ENCODE results near the gene MSTO1.
"Not testable (repeated sequence)": the region's sequence is repeated elsewhere in the genome, so short reads cannot be mapped to it uniquely, and the experiment has no call there.

Gene MSTO1

GRCh38 chr1:155609515-155610256, at the start of gene MSTO1:
TSS of gene MSTO1 (plus strand) at chr1:155610218. CDS start at chr1:155610249, 31 bp downstream.
- DNase-seq (ENCODE audit: low read depth): peak; percentile 97

GRCh38 chr1:155561779-155562580, 48.0 kb upstream of the MSTO1 start:
- peak; percentile 26 for DNase-seq (ENCODE audit: low read depth)

GRCh38 chr1:155562581-155563376, 47.2 kb upstream of the MSTO1 start, which contains the start of gene ASH1L:
TSS of gene ASH1L (minus strand) at chr1:155562803. CDS start at chr1:155521519, 41,284 bp downstream.
- peak; percentile 92 for DNase-seq (ENCODE audit: low read depth)

GRCh38 chr1:155563377-155564022, 46.5 kb upstream of the MSTO1 start:
- not testable (repeated sequence) for DNase-seq (ENCODE audit: low read depth)

- no peak for DNase-seq (ENCODE audit: low read depth)
These were observed 39.9 kb upstream of the MSTO1 start for GRCh38 chr1:155569988-155570592.

GRCh38 chr1:155570593-155570990, 39.4 kb upstream of the MSTO1 start:
- no peak for DNase-seq (ENCODE audit: low read depth)

- no peak for DNase-seq (ENCODE audit: low read depth)
These were observed 35.9 kb upstream of the MSTO1 start for GRCh38 chr1:155574077-155574476.

- DNase-seq (ENCODE audit: low read depth): not testable (repeated sequence)
These were observed 34.4 kb upstream of the MSTO1 start for GRCh38 chr1:155575608-155576007.

GRCh38 chr1:155583846-155584245, 26.2 kb upstream of the MSTO1 start:
- DNase-seq (ENCODE audit: low read depth): not testable (repeated sequence)

- not testable (repeated sequence) for DNase-seq (ENCODE audit: low read depth)
These were observed 20.7 kb upstream of the MSTO1 start for GRCh38 chr1:155589282-155589681.

GRCh38 chr1:155590516-155591247, 19.3 kb upstream of the MSTO1 start:
- DNase-seq (ENCODE audit: low read depth): not testable (repeated sequence)

GRCh38 chr1:155591770-155592169, 18.2 kb upstream of the MSTO1 start:
- DNase-seq (ENCODE audit: low read depth): no peak

GRCh38 chr1:155595877-155596474, 14.0 kb upstream of the MSTO1 start:
- DNase-seq (ENCODE audit: low read depth): not testable (repeated sequence)

- no peak for DNase-seq (ENCODE audit: low read depth)
These were observed 13.2 kb upstream of the MSTO1 start for GRCh38 chr1:155596864-155597263.

- DNase-seq (ENCODE audit: low read depth): no peak
These were observed 11.1 kb upstream of the MSTO1 start for GRCh38 chr1:155598842-155599331.

- not testable (repeated sequence) for DNase-seq (ENCODE audit: low read depth)
These were observed 10.0 kb upstream of the MSTO1 start for GRCh38 chr1:155599828-155600572.

- DNase-seq (ENCODE audit: low read depth): no peak
These were observed 2.3 kb upstream of the MSTO1 start for GRCh38 chr1:155607708-155608107.

GRCh38 chr1:155608888-155609225, 1.2 kb upstream of the MSTO1 start:
- no peak for DNase-seq (ENCODE audit: low read depth)

- DNase-seq (ENCODE audit: low read depth): not testable (repeated sequence)
These were observed 234 bp downstream of the MSTO1 start for GRCh38 chr1:155610257-155610647.

Data from stimulated activated CD8-positive, alpha-beta memory T cell treated with anti-CD3 and anti-CD28 coated beads, Interleukin-7, amount 100 ng/mL, for 24 hours (primary cell).